ENCODE data around the gene DENND4A.

- TF ChIP-seq POLR2A (IDR thresholded peaks at IDR 0.05) (no peak), CTCF (IDR thresholded peaks at IDR 0.05) (no peak)
These were observed 29.7 kb downstream of the DENND4A start for GRCh38 chr15:65762399-65762798.

All from uterus (tissue), 2 donors.